ENCODE data around the gene UBAC2. TPM values are rescaled to one million over a fixed set of nuclear protein-coding genes. Genes with fewer than 3 reads are reported as not detected.

The UBAC2 gene
- total RNA-seq, 1 experiment from 2014 or later, result 134 TPM

Other genes starting within 250 kb of the UBAC2 start
- gene DOCK9, start 222.8 kb upstream of the UBAC2 start, total RNA-seq (2014; rRNA removed; shearing (Covaris generic)), result 60.6 and 122 TPM in 2 replicates
- gene GPR18, start 57.5 kb downstream of the UBAC2 start, total RNA-seq (2014; rRNA removed; shearing (Covaris generic)), result not detected in 2 replicates
- 49.6 and 49.7 TPM in 2 replicates for gene GPR183, start 106.5 kb downstream of the UBAC2 start, total RNA-seq (2014; rRNA removed; shearing (Covaris generic))